ENCODE results near the gene GPSM1.

The GPSM1 gene

GRCh38 chr9:136326761-136327303 is 507 bp upstream of the GPSM1 start:
- peak; percentile 70 for DNase-seq (ENCODE audit: insufficient read length, low spot score)
- no peak for FAIRE-seq
- TF ChIP-seq CTCF (IDR thresholded peaks at IDR 0.05; ENCODE audit: insufficient read depth, missing control alignments): no peak

- FAIRE-seq (no peak), DNase-seq (ENCODE audit: insufficient read length, low spot score) (no peak)
- no peak for TF ChIP-seq CTCF (IDR thresholded peaks at IDR 0.05; ENCODE audit: insufficient read depth, missing control alignments)
Measured at GRCh38 chr9:136328011-136328621, 777 bp downstream of the GPSM1 start.

- no peak for TF ChIP-seq CTCF (IDR thresholded peaks at IDR 0.05; ENCODE audit: insufficient read depth, missing control alignments)
- FAIRE-seq (no peak), DNase-seq (ENCODE audit: insufficient read length, low spot score) (peak; percentile 75)
Measured at GRCh38 chr9:136328622-136329041, 1.3 kb downstream of the GPSM1 start.

- no peak for DNase-seq (ENCODE audit: insufficient read length, low spot score)
- FAIRE-seq: no peak
- TF ChIP-seq CTCF (IDR thresholded peaks at IDR 0.05; ENCODE audit: insufficient read depth, missing control alignments): no peak
Measured at GRCh38 chr9:136329211-136329627, 1.9 kb downstream of the GPSM1 start.

GRCh38 chr9:136329636-136330405 is 2.5 kb downstream of the GPSM1 start:
- FAIRE-seq (no peak), DNase-seq (ENCODE audit: insufficient read length, low spot score) (no peak)
- TF ChIP-seq CTCF (IDR thresholded peaks at IDR 0.05; ENCODE audit: insufficient read depth, missing control alignments): no peak

GRCh38 chr9:136330406-136330990 is 3.2 kb downstream of the GPSM1 start:
- no peak for DNase-seq (ENCODE audit: insufficient read length, low spot score)
- FAIRE-seq: no peak
- TF ChIP-seq CTCF (IDR thresholded peaks at IDR 0.05; ENCODE audit: insufficient read depth, missing control alignments): no peak
